G401 (cell line): ENCODE measurements around the gene ARHGAP27. TPM values are rescaled to one million over a fixed set of nuclear protein-coding genes. Genes with fewer than 3 reads are reported as not detected.

Experiments used
- DNase-seq: peaks from one replicate; pipeline ENCODE4 v3.0.0-alpha.2; 2015; ENCODE audit warnings: low spot score
- in situ Hi-C: cut with HindIII; loops from 2 replicates; pipeline ENCODE4 v1.10.0; 2016; ENCODE audit warnings: low sequenced_read_pairs, mixed read lengths
- total RNA-seq: library from RNA; depleted of rRNA; stranded (reverse); fragments of >200 nt; shearing (Covaris generic); gene quantifications from 2 replicates; pipeline ENCODE4 v1.2.3, GENCODE V29; 2014

ARHGAP27 gene
- total RNA-seq, 1 experiment from 2014 or later, result 24.9 TPM

DNA sequence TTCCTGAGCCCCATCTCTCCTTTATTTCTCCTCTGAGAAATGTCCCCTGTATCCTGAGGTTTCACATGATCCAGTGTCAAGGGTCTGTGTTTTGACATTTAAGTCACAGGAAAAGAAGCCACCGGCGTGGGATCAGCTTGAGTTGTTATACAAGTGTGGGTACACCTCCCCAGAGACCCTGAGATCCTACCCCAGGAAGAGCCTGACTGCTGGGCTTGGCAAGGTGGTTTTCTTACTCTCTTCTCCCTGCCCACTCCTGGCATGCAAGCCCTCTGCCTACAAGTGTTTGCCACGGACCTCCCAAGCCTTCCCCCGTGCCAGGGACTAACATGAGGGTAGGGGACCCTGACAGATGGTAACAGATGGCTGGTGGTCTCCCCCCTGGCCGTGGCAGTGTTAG, 2.8 kb upstream of the ARHGAP27 start:
- in situ Hi-C loops, result no loop called here
- DNase-seq, result no peak

GRCh38 chr17:45433159-45433535, 477 bp upstream of the ARHGAP27 start:
- in situ Hi-C loops, result no loop called here
- no peak for DNase-seq

DNA sequence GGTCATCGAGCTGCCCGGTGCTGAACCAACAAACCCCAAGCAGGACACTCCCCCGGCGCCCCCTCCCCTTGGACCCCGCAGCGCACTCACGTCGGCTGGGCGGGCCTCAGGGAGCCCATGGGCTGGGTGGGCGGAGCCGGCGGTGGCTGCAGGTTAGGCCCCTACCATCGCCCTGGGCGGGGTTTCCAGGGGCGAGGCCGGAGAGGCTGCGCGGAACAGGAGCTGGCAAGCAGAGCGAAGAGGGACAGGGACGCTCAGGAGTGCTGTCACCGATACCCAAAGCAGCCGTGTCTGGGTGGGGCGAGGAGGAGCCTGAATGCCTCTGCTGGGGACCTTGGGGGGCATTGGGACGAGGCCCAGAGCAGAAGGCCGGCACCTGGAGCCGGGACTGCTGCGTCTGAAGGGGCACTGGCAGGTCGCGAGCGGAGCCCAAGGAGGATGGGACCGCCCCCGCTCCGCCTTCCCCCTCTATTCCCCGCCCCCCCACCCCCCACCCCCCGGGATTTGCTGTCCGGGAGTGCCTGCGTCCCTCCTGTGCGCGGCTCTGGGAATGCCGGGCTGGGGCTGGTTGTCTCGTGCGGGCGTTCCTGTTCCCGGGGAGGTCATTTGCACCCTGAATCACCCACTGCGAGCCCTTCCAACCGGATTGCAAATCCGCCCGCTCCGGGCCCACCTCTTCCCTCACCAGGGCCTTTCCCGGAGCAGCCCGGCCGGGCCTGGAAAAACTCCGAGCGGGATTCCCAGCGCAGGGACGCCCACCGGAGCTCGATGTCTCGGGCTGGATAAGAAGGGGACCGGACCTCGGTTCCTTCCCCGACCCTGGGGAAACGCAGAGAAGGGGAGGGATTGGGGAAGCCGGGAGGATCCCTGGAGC, 902 bp downstream of the ARHGAP27 start:
- DNase-seq, result peak; percentile 33
- in situ Hi-C loops, result no loop called here

DNA sequence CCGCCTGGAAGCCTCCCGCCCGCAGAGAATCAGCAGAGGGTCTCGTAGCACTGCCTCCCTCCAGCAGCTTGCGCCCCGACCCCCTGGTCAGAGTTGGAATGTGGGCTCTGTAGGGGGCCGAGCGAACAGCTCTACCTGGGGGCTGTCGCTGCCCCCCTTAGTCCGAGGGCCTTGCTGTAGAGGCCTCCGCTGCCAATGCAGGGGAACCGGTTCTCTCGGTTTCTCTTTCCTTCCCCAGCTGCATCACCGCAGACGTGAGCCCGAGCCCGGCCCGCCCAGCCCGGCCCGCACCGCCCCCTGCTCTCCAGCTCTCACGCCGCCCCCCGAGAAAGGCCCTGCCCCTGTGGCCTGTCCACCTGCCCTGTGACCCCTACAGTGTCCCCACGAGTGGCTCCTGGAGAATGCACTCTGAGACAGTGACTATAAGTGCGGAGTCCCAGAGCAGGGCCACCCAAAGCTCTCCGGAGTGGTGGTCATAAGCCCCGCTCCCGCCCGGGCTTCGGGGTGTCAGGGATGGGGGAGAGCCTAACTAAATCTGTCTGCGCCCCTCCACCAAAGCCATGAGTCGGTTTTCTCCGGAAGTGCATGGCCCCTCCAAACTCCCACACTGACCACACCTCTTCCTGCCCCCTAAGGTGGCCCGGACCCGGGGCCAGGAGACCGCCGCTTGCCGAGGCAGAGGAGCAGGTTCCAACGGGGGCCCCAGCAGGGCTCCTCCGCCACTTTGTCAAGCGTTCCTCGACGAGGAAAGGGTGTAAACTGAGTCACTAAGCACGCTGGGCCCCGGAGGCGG, 1.7 kb downstream of the ARHGAP27 start:
- no peak for DNase-seq
- in situ Hi-C loops, result no loop called here

DNA sequence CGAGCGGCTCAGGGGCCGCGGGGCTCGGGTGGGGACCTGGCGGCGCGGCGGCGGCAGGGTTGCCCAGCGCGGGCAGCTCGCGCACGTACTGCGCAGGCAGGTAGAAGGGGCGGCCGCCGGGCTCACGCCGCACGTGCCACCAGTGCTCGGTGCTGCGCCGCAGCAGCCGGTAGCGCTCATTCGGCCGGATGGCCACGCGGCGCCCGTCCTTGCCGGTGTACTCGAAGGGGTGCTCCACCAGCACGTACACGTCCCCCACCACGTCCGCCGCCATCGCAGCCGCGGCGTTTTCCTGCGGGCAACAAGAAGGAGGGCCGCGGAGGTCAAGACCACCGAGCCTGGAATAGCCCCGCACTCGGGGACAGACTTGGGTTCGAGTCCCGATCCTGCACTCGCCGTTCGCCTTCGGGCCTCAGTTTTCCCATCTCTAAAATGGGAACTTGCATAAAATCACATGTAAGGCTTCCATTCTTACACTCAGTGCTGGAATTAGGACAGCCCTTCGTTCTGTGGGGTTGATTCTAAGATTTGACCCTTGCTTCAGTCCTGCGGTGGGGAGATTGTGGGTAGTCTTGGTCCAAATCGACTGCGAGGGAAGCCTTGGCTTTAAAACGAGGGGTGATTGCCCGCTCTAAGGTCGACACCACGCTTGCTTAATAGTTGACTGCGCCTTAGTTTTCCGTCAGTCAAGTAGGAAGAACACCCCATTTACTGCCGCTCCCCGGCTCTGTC, 2.5 kb downstream of the ARHGAP27 start:
- DNase-seq, result no peak
- in situ Hi-C loops, result no loop called here

DNA sequence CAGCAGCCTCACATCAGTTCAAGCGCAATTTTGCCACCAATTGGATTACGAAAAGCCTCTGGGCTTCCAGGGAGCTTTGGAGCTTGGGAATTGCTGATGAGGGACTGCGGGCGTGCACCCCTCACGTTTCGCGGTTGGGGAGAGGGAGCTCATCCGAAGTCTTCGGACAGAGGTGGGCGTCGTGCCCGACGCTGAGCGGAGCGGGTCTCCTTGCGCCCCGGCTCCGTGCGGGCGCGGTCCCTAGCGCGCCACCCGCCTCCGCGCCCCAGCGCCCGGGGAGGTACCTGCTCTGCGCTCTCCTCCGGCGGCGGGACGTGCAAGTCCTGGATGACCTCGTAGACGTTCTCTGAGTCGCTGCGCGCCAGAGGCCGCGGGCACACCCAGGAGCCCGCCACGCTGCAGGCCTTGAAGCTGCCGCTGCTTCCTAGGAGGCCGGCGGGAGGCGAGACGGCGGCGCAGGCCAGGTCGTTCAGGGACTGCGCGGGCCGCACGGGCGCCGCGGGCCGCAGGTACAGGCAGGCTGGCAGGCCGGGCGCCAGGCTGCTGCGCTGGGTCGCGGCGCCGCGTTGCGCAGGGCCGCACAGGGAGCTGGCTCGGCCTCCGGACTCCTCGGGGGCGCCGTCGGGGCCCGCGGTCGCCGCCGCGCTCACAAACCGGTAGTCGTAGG, 3.2 kb downstream of the ARHGAP27 start:
- in situ Hi-C loops, result no loop called here
- DNase-seq, result no peak

DNA sequence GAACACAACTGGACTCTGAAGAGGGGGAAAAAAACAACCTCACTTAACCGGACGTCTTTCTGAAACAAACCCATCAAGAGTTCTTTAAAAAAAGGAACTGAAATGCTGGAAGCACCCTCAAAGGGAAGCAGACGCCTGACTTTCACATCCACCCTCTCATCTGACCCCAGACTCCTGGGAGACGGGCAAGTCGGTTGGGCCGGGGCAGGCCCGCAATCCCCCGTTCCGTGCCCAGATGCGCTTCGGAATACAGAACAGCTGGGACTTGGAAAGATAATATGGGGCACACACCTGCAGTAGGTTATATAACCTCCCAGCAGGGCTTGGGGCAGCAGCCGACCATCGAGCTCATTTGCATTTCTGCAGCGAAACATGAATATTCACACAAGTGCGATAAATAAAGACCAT, 3.7 kb downstream of the ARHGAP27 start:
- no peak for DNase-seq
- in situ Hi-C loops, result no loop called here

- DNase-seq, result peak; percentile 77
- in situ Hi-C loops, result no loop called here
These were observed 4.5 kb downstream of the ARHGAP27 start for GRCh38 chr17:45428050-45428617.

DNA sequence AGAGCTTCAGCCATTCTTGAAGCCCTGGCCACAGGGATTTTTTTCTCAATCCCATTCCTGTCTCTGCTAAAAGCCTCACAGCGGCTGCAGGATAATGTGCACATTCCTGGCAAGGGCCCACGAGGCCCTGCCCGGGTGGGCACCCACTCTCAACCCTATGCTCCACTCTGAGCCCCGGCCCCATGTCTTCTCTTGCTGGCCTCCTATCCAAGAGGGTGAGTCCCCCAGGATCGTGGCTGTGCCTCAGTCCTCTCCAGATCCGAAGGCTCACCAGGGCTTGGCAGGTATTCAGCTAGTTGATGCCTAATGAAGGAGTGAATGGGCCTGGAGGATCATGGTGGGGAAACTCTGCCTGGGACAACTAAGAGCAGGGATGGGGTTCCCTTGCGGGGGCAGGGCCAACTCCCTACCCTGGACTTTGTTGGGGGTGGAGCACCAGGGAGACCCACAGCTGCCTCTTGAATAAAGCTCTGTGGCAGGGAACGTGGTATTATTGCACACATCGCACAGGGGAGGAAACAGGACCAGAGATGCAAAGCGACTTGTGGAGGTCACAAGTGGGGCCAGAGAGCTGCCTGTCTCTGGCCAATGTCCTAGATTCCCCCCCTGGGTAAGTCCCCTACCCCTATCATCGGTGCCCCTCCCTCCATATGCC, 5.4 kb downstream of the ARHGAP27 start:
- in situ Hi-C loops, result no loop called here
- no peak for DNase-seq

- DNase-seq, result no peak
- in situ Hi-C loops, result no loop called here
These were observed 6.1 kb downstream of the ARHGAP27 start for GRCh38 chr17:45426561-45426960.

- no peak for DNase-seq
- in situ Hi-C loops, result no loop called here
These were observed 6.7 kb downstream of the ARHGAP27 start for GRCh38 chr17:45425984-45426413.

GRCh38 chr17:45425125-45425983, 7.3 kb downstream of the ARHGAP27 start:
- in situ Hi-C loops, result no loop called here
- DNase-seq, result peak; percentile 74

DNA sequence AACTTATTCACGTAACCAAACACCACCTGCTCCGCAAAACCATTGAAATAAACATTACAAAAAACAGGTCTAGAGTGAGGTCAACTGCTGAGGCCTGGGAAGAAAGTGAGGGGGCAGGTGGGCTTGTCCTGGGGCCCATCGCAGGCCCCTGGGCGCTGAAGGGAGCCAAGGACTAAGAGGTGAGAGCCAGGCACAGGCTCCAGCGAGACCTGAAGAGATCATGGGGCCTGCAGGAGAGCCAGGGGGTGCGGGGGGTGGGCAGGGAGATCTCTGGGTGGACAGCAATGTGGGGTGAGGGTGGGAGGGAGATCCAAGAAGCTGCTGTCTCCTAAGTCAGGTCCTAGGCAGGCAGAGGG, 7.9 kb downstream of the ARHGAP27 start:
- in situ Hi-C loops, result no loop called here
- DNase-seq, result no peak

- in situ Hi-C loops, result no loop called here
- no peak for DNase-seq
These were observed 8.7 kb downstream of the ARHGAP27 start for GRCh38 chr17:45423975-45424335.

DNA sequence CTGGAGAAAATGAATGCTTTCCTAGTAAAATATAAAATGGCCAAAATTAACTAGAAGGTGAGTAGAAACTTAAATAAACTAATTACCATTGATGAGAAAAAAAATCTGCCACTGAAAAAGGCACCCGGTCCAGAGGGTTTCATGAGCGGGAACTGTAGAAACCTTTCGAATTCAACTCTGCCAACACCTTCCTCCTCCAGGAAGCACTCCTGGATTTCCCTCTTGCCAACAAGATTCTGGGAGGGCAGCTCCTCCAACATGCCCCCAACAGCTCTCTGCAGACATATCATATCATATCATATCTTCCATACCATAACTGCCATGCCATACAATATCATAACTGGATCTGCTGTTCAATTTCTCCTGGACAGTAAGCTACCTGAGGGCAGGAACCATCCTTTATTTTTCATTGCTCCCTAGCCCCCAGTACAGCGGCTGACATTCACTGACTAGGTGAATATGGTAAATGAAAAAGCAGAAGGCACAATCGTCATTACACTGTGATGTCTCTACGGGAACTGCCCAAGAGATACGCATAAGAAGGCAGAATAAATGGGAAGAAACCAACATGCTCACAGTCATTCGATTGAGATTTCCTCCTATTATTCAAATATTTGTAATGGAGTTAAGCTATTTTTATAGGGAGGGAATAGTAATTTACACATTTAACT, 9.2 kb downstream of the ARHGAP27 start:
- DNase-seq, result no peak
- in situ Hi-C loops, result no loop called here

GRCh38 chr17:45414990-45415881, 17.4 kb downstream of the ARHGAP27 start:
- no peak for DNase-seq
- in situ Hi-C loops, result no loop called here
